Measurements from ENCODE around the gene GSTM3.

DNA sequence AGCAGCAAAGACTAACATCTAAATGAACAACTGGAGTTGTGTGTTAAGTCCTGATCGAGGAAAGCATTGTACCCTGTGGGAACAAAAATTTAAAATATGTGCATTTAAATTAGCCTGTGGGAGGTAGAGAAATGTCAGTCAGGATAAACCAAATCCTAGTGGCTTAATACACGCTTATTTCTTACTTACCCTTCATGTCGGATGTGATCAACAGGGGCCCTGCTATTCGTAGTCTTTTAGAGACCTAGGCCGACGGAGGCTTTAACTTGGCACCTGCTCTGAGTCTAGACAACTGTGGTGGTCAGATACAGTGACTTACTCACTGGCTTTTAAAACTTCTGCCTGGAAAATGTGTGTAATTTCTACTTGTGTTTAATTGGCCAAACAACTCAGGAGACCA lies 10.2 kb downstream of the GSTM3 start:
- TF ChIP-seq, protein P1, sequence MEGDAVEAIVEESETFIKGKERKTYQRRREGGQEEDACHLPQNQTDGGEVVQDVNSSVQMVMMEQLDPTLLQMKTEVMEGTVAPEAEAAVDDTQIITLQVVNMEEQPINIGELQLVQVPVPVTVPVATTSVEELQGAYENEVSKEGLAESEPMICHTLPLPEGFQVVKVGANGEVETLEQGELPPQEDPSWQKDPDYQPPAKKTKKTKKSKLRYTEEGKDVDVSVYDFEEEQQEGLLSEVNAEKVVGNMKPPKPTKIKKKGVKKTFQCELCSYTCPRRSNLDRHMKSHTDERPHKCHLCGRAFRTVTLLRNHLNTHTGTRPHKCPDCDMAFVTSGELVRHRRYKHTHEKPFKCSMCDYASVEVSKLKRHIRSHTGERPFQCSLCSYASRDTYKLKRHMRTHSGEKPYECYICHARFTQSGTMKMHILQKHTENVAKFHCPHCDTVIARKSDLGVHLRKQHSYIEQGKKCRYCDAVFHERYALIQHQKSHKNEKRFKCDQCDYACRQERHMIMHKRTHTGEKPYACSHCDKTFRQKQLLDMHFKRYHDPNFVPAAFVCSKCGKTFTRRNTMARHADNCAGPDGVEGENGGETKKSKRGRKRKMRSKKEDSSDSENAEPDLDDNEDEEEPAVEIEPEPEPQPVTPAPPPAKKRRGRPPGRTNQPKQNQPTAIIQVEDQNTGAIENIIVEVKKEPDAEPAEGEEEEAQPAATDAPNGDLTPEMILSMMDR (IDR thresholded peaks at IDR 0.05 in 8 of 11, conservative IDR thresholded peaks at IDR 0.05 in 3 of 11), result no peak
- no peak for TF ChIP-seq POLR2A (IDR thresholded peaks at IDR 0.05)
- TF ChIP-seq POLR2AphosphoS5 (IDR thresholded peaks at IDR 0.05), result no peak
